HEK293T (cell line): ENCODE data around the gene HPCAL1.

Source experiments
- ARNT ChIP-seq: fragments of 450-650 bp; IDR thresholded peaks from 2 replicates; pipeline ENCODE4 v1.6.1; 2017; ENCODE audit warnings: mild to moderate bottlenecking
- BHLHE40 ChIP-seq: fragments of 450-650 bp; IDR thresholded peaks from 2 replicates; pipeline ENCODE4 v1.6.1; 2016; ENCODE audit warnings: mild to moderate bottlenecking, moderate library complexity, borderline replicate concordance
- ELF4 ChIP-seq: fragments of 450-650 bp; IDR thresholded peaks from 2 replicates; pipeline ENCODE4 v1.6.1; 2017; ENCODE audit warnings: antibody characterized with exemption
- FOXA1 ChIP-seq: fragments of 450-650 bp; IDR thresholded peaks from 2 replicates; pipeline ENCODE4 v1.6.1; 2016; ENCODE audit warnings: mild to moderate bottlenecking
- FOXK2 ChIP-seq: fragments of 450-650 bp; IDR thresholded peaks from 2 replicates; pipeline ENCODE4 v1.6.1; 2016; ENCODE audit warnings: mild to moderate bottlenecking
- FOXM1 ChIP-seq: fragments of 450-650 bp; IDR thresholded peaks from 2 replicates; pipeline ENCODE4 v1.6.1; 2017; ENCODE audit warnings: mild to moderate bottlenecking, borderline replicate concordance
- HDGF ChIP-seq: fragments of 450-650 bp; IDR thresholded peaks from 2 replicates; pipeline ENCODE4 v1.6.1; 2017; ENCODE audit warnings: antibody characterized with exemption, borderline replicate concordance
- L3MBTL2 ChIP-seq: fragments of 450-650 bp; conservative IDR thresholded peaks from 2 replicates; pipeline ENCODE4 v1.6.1; 2016; ENCODE audit warnings: mild to moderate bottlenecking
- PKNOX1 ChIP-seq: fragments of 450-650 bp; IDR thresholded peaks from 2 replicates; pipeline ENCODE4 v1.6.1; 2016
- SP1 ChIP-seq: fragments of 450-650 bp; IDR thresholded peaks from 2 replicates; pipeline ENCODE4 v1.6.1; 2017
- SUZ12 ChIP-seq: fragments of 450-650 bp; IDR thresholded peaks from 2 replicates; pipeline ENCODE4 v1.6.1; 2016; ENCODE audit warnings: mild to moderate bottlenecking
- TARDBP ChIP-seq: fragments of 450-650 bp; IDR thresholded peaks from 2 replicates; pipeline ENCODE4 v1.6.1; 2016
- ZNF384 ChIP-seq: fragments of 450-650 bp; IDR thresholded peaks from 2 replicates; pipeline ENCODE4 v1.6.1; 2016

GRCh38 chr2:10258326-10258725 is 44.4 kb upstream of the HPCAL1 start:
- TF ChIP-seq FOXK2 (no peak), BHLHE40 (no peak), SUZ12 (no peak), TARDBP (no peak), SP1 (no peak), PKNOX1 (no peak), L3MBTL2 (no peak), HDGF (no peak), ZNF384 (no peak), FOXM1 (no peak), FOXA1 (no peak), ELF4 (no peak), ARNT (no peak)
